ENCODE measurements around the gene OTOP2. TPM values are rescaled to one million over a fixed set of nuclear protein-coding genes. Genes with fewer than 3 reads are reported as not detected.
"Not testable (repeated sequence)": the region's sequence is repeated elsewhere in the genome, so short reads cannot be mapped to it uniquely, and the experiment has no call there.

OTOP2 gene
- total RNA-seq, 5 donors from 2014 or later (not counting 1 experiment from before 2014, with no cell fraction given) = not detected

DNA sequence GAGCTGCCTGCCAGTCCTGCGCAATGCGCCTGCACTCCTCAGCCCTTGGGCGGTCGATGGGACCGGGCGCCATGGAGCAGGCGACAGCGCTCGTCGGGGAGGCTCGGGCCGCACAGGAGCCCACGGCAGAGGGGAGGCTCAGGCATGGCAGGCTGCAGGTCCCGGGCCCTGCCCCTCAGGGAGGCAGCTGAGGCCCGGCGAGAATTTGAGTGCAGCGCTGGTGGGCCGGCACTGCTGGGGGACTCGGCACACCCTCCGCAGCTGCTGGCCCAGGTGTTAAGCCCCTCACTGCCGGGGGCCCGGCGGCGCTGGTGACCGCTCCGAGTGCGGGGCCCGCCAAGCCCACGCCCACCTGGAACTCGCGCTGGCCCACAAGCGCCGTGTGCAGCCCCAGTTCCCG is 17.1 kb upstream of the OTOP2 start:
- Mint-ChIP-seq H3K9me3 (no peaks in the 10 kb centered on the region), H3K4me1 (peaks cover 0 to 2% (median 0%) of the 10 kb centered on the region in 3 donors), H3K4me3 (no peak overlapping the region), H3K27ac (no peak overlapping the region), H3K27me3 (peaks cover 3 to 15% of the 10 kb centered on the region in 2 donors), H3K36me3 (no peaks in the 10 kb centered on the region)
- Histone ChIP-seq H3K27ac (ENCODE audit: low read length) (no peak overlapping the region), H3K4me3 (ENCODE audit: control insufficient read depth in 1 of 2, extremely low read depth in 1 of 2, low read length in 1 of 2) (no peak overlapping the region), H3K36me3 (ENCODE audit: control insufficient read depth in 2 of 2, extremely low read depth in 1 of 2, insufficient read depth in 1 of 2, low read length in 1 of 2) (no peaks in the 10 kb centered on the region), H3K4me1 (ENCODE audit: control insufficient read depth in 1 of 2, extremely low read depth in 1 of 2, insufficient read depth in 2 of 2, low read length in 2 of 2) (no peaks in the 10 kb centered on the region), H3K9me3 (no peaks in the 10 kb centered on the region), H3K27me3 (replicated peaks in 1 of 2; ENCODE audit: control insufficient read depth in 2 of 2, extremely low read depth in 1 of 2, insufficient read depth in 2 of 2, low read length in 1 of 2) (peaks cover 0 to 28% of the 10 kb centered on the region in 2 experiments)
- POLR2A ChIA-PET = no interaction called here
- no peak for DNase-seq
- ATAC-seq (replicated peaks in 1 of 4) = no peak
- 97% methylated on average over 34 of the region's 34 CpGs for WGBS (ENCODE audit: insufficient coverage)
- CTCF ChIA-PET = no interaction called here

DNA sequence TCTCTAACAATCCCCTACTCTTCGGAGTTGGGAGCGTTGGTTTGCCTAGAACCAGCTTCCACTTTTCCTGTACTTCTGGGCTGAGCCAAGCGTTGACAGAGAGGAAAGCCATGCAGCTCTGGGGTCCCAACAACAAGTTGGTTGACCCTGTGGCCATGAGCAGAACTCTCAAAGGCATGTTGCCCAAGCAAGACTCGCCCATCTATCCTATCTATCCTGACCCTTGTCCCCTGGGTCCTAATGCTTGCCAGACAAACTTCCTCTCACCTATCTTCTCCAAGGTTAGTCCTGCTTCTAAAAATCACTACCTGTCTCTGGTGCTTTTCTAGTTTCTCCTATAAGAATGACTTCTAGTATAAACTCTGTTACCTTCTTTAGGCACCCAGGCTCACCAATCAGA is 15.0 kb upstream of the OTOP2 start:
- H3K4me1 Mint-ChIP-seq; H3K27me3 ChIP-seq (replicated peaks in 1 of 2; ENCODE audit: control insufficient read depth in 2 of 2, extremely low read depth in 1 of 2, insufficient read depth in 2 of 2, low read length in 1 of 2); H3K27ac ChIP-seq (ENCODE audit: low read length); H3K4me3 ChIP-seq (ENCODE audit: control insufficient read depth in 1 of 2, extremely low read depth in 1 of 2, low read length in 1 of 2); POLR2A ChIA-PET; H3K36me3 ChIP-seq (ENCODE audit: control insufficient read depth in 2 of 2, extremely low read depth in 1 of 2, insufficient read depth in 1 of 2, low read length in 1 of 2); H3K4me3 Mint-ChIP-seq; H3K9me3 ChIP-seq; H3K36me3 Mint-ChIP-seq; ATAC-seq (replicated peaks in 1 of 4); H3K9me3 Mint-ChIP-seq; H3K27ac Mint-ChIP-seq; DNase-seq; H3K4me1 ChIP-seq (ENCODE audit: control insufficient read depth in 1 of 2, extremely low read depth in 1 of 2, insufficient read depth in 2 of 2, low read length in 2 of 2); H3K27me3 Mint-ChIP-seq: not testable (repeated sequence)
- CTCF ChIA-PET = interaction anchor here in 1 of 2 donors (0.7 kb wide), 1 partner anchor 1959 kb away, joined by 3 read pairs; the partner anchor contains the start of gene MGAT5B
- WGBS (ENCODE audit: insufficient coverage) = 79% methylated on average over 4 of the region's 4 CpGs

DNA sequence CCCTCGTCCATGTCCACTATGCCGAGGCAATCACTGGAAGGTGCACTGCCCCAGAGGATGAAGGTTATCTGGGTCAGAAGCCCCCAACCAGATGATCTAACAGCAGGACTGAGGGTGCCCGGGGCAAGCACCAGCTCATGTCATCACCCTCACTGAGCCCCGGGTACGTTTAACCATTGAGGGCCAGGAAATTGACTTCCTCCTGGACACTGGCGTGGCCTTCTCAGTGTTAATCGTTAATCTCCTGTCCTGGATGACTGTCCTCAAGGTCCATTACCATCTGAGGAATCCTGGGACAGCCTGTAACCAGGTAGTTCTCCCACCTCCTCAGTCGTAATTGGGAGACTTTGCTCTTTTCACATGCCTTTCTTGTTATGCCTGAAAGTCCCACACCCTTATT is 12.7 kb upstream of the OTOP2 start:
- H3K27me3 Mint-ChIP-seq; ATAC-seq (replicated peaks in 1 of 4); CTCF ChIA-PET; H3K4me1 Mint-ChIP-seq; H3K27ac Mint-ChIP-seq; POLR2A ChIA-PET; H3K36me3 Mint-ChIP-seq; H3K4me3 Mint-ChIP-seq; H3K9me3 ChIP-seq; H3K4me1 ChIP-seq (ENCODE audit: control insufficient read depth in 1 of 2, extremely low read depth in 1 of 2, insufficient read depth in 2 of 2, low read length in 2 of 2); DNase-seq; H3K27ac ChIP-seq (ENCODE audit: low read length); H3K9me3 Mint-ChIP-seq; H3K4me3 ChIP-seq (ENCODE audit: control insufficient read depth in 1 of 2, extremely low read depth in 1 of 2, low read length in 1 of 2); H3K36me3 ChIP-seq (ENCODE audit: control insufficient read depth in 2 of 2, extremely low read depth in 1 of 2, insufficient read depth in 1 of 2, low read length in 1 of 2): not testable (repeated sequence)
- peaks cover 0 to 16% of the 10 kb centered on the region in 2 experiments for H3K27me3 ChIP-seq (replicated peaks in 1 of 2; ENCODE audit: control insufficient read depth in 2 of 2, extremely low read depth in 1 of 2, insufficient read depth in 2 of 2, low read length in 1 of 2)
- 78% methylated on average over 7 of the region's 8 CpGs for WGBS (ENCODE audit: insufficient coverage)

- no peak overlapping the region for H3K4me3 Mint-ChIP-seq
- no peaks in the 10 kb centered on the region for H3K9me3 Mint-ChIP-seq
- Histone ChIP-seq H3K27me3 (replicated peaks in 1 of 2; ENCODE audit: control insufficient read depth in 2 of 2, extremely low read depth in 1 of 2, insufficient read depth in 2 of 2, low read length in 1 of 2) (peaks cover 0 to 62% of the 10 kb centered on the region in 2 experiments), H3K27ac (ENCODE audit: low read length) (no peak overlapping the region), H3K36me3 (ENCODE audit: control insufficient read depth in 2 of 2, extremely low read depth in 1 of 2, insufficient read depth in 1 of 2, low read length in 1 of 2) (no peaks in the 10 kb centered on the region), H3K4me3 (ENCODE audit: control insufficient read depth in 1 of 2, extremely low read depth in 1 of 2, low read length in 1 of 2) (no peak overlapping the region), H3K9me3 (no peaks in the 10 kb centered on the region), H3K4me1 (ENCODE audit: control insufficient read depth in 1 of 2, extremely low read depth in 1 of 2, insufficient read depth in 2 of 2, low read length in 2 of 2) (peaks cover 0 to 5% of the 10 kb centered on the region in 2 experiments)
- no peak for DNase-seq
- H3K4me1 Mint-ChIP-seq = peaks cover 0 to 2% (median 2%) of the 10 kb centered on the region in 3 donors
- ChIA-PET POLR2A (no interaction called here), CTCF (interaction anchor here in 1 of 2 donors (0.6 kb wide), 1 partner anchor 127 kb away, joined by 3 read pairs; no protein-coding TSS in a partner anchor)
- peaks cover 16 to 39% of the 10 kb centered on the region in 2 donors for H3K27me3 Mint-ChIP-seq
- ATAC-seq (replicated peaks in 1 of 4) = no peak
- WGBS (ENCODE audit: insufficient coverage) = 73% methylated on average over 11 of the region's 13 CpGs
- no peaks in the 10 kb centered on the region for H3K36me3 Mint-ChIP-seq
- no peak overlapping the region for H3K27ac Mint-ChIP-seq
Observed at GRCh38 chr17:74916136-74916850, 7.8 kb upstream of the OTOP2 start.

- CTCF ChIA-PET = interaction anchor here in 1 of 2 donors (0.6 kb wide), 1 partner anchor 127 kb away, joined by 3 read pairs; no protein-coding TSS in a partner anchor
- WGBS (ENCODE audit: insufficient coverage) = 91% methylated on average over 10 of the region's 11 CpGs
- Histone ChIP-seq H3K36me3 (ENCODE audit: control insufficient read depth in 2 of 2, extremely low read depth in 1 of 2, insufficient read depth in 1 of 2, low read length in 1 of 2) (no peaks in the 10 kb centered on the region), H3K27me3 (replicated peaks in 1 of 2; ENCODE audit: control insufficient read depth in 2 of 2, extremely low read depth in 1 of 2, insufficient read depth in 2 of 2, low read length in 1 of 2) (peaks cover under 1 to 67% of the 10 kb centered on the region in 2 experiments), H3K9me3 (no peaks in the 10 kb centered on the region), H3K4me1 (ENCODE audit: control insufficient read depth in 1 of 2, extremely low read depth in 1 of 2, insufficient read depth in 2 of 2, low read length in 2 of 2) (peaks cover 0 to 5% of the 10 kb centered on the region in 2 experiments), H3K4me3 (ENCODE audit: control insufficient read depth in 1 of 2, extremely low read depth in 1 of 2, low read length in 1 of 2) (no peak overlapping the region), H3K27ac (ENCODE audit: low read length) (no peak overlapping the region)
- Mint-ChIP-seq H3K27me3 (peaks cover 21 to 44% of the 10 kb centered on the region in 2 donors), H3K36me3 (no peaks in the 10 kb centered on the region), H3K9me3 (no peaks in the 10 kb centered on the region), H3K27ac (no peak overlapping the region), H3K4me1 (peaks cover 0 to 2% (median 2%) of the 10 kb centered on the region in 3 donors), H3K4me3 (no peak overlapping the region)
- ATAC-seq (replicated peaks in 1 of 4) (no peak), DNase-seq (no peak)
- POLR2A ChIA-PET = no interaction called here
Observed at GRCh38 chr17:74916851-74917199, 7.2 kb upstream of the OTOP2 start.

- DNase-seq (no peak), ATAC-seq (replicated peaks in 1 of 4) (no peak)
- H3K4me3 Mint-ChIP-seq = no peak overlapping the region
- Histone ChIP-seq H3K4me1 (ENCODE audit: control insufficient read depth in 1 of 2, extremely low read depth in 1 of 2, insufficient read depth in 2 of 2, low read length in 2 of 2) (peaks cover 0 to 7% of the 10 kb centered on the region in 2 experiments), H3K27ac (ENCODE audit: low read length) (no peak overlapping the region), H3K27me3 (replicated peaks in 1 of 2; ENCODE audit: control insufficient read depth in 2 of 2, extremely low read depth in 1 of 2, insufficient read depth in 2 of 2, low read length in 1 of 2) (peaks cover 2 to 74% of the 10 kb centered on the region in 2 experiments), H3K36me3 (ENCODE audit: control insufficient read depth in 2 of 2, extremely low read depth in 1 of 2, insufficient read depth in 1 of 2, low read length in 1 of 2) (no peaks in the 10 kb centered on the region), H3K9me3 (no peaks in the 10 kb centered on the region), H3K4me3 (ENCODE audit: control insufficient read depth in 1 of 2, extremely low read depth in 1 of 2, low read length in 1 of 2) (no peak overlapping the region)
- H3K27me3 Mint-ChIP-seq = peaks cover 24 to 49% of the 10 kb centered on the region in 2 donors
- CTCF ChIA-PET = no interaction called here
- peaks cover 1 to 2% (median 2%) of the 10 kb centered on the region in 3 donors for H3K4me1 Mint-ChIP-seq
- H3K36me3 Mint-ChIP-seq = no peaks in the 10 kb centered on the region
- POLR2A ChIA-PET = no interaction called here
- H3K9me3 Mint-ChIP-seq = no peaks in the 10 kb centered on the region
- H3K27ac Mint-ChIP-seq = no peak overlapping the region
- 91% methylated on average over 1 of the region's 10 CpGs for WGBS (ENCODE audit: insufficient coverage)
Observed at GRCh38 chr17:74917430-74917829, 6.6 kb upstream of the OTOP2 start.
